ENCODE results near the gene ACOX2. TPM values are rescaled to one million over a fixed set of nuclear protein-coding genes. Genes with fewer than 3 reads are reported as not detected.

The ACOX2 gene
- total and polyA plus RNA-seq, 2 of the 13 experiments (the other 11 are each of a cell fraction or from before 2014, with no cell fraction given) = 42.6 to 98.5 TPM

DNA sequence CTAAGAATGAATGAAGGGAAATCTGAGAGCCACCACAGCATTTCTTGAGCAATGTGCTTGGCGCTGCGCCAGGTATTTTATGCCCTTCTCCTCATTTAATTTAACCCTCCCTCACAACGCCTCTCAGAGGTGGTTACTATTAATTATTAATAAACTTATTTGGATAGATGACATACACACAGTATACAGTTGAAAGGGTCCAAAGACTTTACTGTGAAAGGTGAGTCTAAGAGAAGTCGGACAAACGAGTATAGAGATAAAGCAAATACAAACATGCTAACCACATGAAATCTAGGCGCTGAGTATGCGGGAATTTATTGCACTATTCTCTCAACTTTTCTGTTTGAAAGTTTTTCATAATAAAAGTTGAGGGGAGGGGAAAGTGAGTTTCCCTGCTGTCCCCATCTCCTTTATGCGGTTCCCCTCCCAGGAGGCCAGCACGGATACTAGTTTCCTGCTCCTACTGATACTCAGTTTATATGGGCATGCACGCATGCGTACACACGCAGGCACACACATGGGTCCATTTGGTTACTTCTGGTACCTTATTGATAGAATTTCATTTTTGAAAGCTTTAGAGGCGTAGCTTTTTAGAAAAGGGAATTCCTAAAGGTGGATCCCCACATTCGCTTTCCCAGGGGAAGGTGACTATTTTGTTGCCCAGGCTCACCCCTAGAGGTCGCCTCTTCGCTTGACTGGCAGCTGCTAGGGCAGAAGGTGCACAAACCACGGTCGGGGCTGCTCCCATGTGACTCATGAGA, 73.6 kb downstream of the ACOX2 start (continued):
- TF ChIP-seq ASH2L (IDR thresholded peaks at IDR 0.05; ENCODE audit: insufficient read length, low read depth, low read length) (peak; percentile 45), POGZ (CRISPR knock-in tag; IDR thresholded peaks at IDR 0.05) (0 out of 2 replicates have a peak, but pooled peaks have one; percentile 24), MATR3 (CRISPR knock-in tag; IDR thresholded peaks at IDR 0.05) (no peak), ERF (CRISPR knock-in tag; IDR thresholded peaks at IDR 0.05) (peak; percentile 42), MED1 (CRISPR knock-in tag; IDR thresholded peaks at IDR 0.05) (0 out of 2 replicates have a peak, but pooled peaks have one; percentile 30), ZNF430 (CRISPR knock-in tag; IDR thresholded peaks at IDR 0.05) (peak; percentile 65; the same call in 1 of the 2 replicates), MBD4 (IDR thresholded peaks at IDR 0.05; ENCODE audit: borderline replicate concordance, low read length) (peak; percentile 37; the same call in 1 of the 2 replicates), ZNF24 (IDR thresholded peaks at IDR 0.05) (no peak), ZNF232 (CRISPR knock-in tag; IDR thresholded peaks at IDR 0.05; ENCODE audit: borderline replicate concordance) (no peak), ZNF160 (CRISPR knock-in tag; IDR thresholded peaks at IDR 0.05) (0 out of 2 replicates have a peak, but pooled peaks have one; percentile 19), TBX2 (CRISPR knock-in tag; IDR thresholded peaks at IDR 0.05; ENCODE audit: borderline replicate concordance) (peak; percentile 15; the same call in 1 of the 2 replicates), SATB2 (CRISPR knock-in tag; IDR thresholded peaks at IDR 0.05) (0 out of 2 replicates have a peak, but pooled peaks have one; percentile 35), SOX13 (IDR thresholded peaks at IDR 0.05) (no peak), SOX13 (CRISPR knock-in tag; conservative IDR thresholded peaks at IDR 0.05 in 1 of 2, IDR thresholded peaks at IDR 0.05 in 1 of 2) (peak in 1 of 2 experiments; percentile 41; a peak in 1 of 4 replicates), ZNF264 (CRISPR knock-in tag; IDR thresholded peaks at IDR 0.05) (peak; percentile 74; the same call in 1 of the 2 replicates), ELF4 (CRISPR knock-in tag; IDR thresholded peaks at IDR 0.05; ENCODE audit: borderline replicate concordance) (0 out of 2 replicates have a peak, but pooled peaks have one; percentile 51), TEAD3 (CRISPR knock-in tag; optimal IDR thresholded peaks at IDR 0.05; ENCODE audit: borderline replicate concordance) (peak; percentile 33), CREB1 (IDR thresholded peaks at IDR 0.05) (no peak), CREB1 (CRISPR knock-in tag; IDR thresholded peaks at IDR 0.05) (peak; percentile 48; the same call in 1 of the 2 replicates), WIZ (CRISPR knock-in tag; IDR thresholded peaks at IDR 0.05) (no peak), SIN3A (IDR thresholded peaks at IDR 0.05; ENCODE audit: borderline replicate concordance, low read depth, low read length) (0 out of 2 replicates have a peak, but pooled peaks have one; percentile 18), STAG1 (CRISPR knock-in tag; IDR thresholded peaks at IDR 0.05) (peak; percentile 76)
- TF ChIP-seq, protein P1, sequence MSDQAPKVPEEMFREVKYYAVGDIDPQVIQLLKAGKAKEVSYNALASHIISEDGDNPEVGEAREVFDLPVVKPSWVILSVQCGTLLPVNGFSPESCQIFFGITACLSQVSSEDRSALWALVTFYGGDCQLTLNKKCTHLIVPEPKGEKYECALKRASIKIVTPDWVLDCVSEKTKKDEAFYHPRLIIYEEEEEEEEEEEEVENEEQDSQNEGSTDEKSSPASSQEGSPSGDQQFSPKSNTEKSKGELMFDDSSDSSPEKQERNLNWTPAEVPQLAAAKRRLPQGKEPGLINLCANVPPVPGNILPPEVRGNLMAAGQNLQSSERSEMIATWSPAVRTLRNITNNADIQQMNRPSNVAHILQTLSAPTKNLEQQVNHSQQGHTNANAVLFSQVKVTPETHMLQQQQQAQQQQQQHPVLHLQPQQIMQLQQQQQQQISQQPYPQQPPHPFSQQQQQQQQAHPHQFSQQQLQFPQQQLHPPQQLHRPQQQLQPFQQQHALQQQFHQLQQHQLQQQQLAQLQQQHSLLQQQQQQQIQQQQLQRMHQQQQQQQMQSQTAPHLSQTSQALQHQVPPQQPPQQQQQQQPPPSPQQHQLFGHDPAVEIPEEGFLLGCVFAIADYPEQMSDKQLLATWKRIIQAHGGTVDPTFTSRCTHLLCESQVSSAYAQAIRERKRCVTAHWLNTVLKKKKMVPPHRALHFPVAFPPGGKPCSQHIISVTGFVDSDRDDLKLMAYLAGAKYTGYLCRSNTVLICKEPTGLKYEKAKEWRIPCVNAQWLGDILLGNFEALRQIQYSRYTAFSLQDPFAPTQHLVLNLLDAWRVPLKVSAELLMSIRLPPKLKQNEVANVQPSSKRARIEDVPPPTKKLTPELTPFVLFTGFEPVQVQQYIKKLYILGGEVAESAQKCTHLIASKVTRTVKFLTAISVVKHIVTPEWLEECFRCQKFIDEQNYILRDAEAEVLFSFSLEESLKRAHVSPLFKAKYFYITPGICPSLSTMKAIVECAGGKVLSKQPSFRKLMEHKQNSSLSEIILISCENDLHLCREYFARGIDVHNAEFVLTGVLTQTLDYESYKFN (CRISPR knock-in tag; conservative IDR thresholded peaks at IDR 0.05) = peak; percentile 34; the same call in 1 of the 2 replicates
- TF ChIP-seq, protein P2, sequence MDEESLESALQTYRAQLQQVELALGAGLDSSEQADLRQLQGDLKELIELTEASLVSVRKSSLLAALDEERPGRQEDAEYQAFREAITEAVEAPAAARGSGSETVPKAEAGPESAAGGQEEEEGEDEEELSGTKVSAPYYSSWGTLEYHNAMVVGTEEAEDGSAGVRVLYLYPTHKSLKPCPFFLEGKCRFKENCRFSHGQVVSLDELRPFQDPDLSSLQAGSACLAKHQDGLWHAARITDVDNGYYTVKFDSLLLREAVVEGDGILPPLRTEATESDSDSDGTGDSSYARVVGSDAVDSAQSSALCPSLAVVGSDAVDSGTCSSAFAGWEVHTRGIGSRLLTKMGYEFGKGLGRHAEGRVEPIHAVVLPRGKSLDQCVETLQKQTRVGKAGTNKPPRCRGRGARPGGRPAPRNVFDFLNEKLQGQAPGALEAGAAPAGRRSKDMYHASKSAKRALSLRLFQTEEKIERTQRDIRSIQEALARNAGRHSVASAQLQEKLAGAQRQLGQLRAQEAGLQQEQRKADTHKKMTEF (CRISPR knock-in tag; IDR thresholded peaks at IDR 0.05) = peak; percentile 58; the same call in 1 of the 2 replicates
- TF ChIP-seq, protein P3, sequence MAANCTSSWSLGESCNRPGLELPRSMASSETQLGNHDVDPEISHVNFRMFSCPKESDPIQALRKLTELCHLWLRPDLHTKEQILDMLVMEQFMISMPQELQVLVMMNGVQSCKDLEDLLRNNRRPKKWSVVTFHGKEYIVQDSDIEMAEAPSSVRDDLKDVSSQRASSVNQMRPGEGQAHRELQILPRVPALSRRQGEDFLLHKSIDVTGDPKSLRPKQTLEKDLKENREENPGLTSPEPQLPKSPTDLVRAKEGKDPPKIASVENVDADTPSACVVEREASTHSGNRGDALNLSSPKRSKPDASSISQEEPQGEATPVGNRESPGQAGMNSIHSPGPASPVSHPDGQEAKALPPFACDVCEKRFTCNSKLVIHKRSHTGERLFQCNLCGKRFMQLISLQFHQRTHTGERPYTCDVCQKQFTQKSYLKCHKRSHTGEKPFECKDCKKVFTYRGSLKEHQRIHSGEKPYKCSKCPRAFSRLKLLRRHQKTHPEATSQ (CRISPR knock-in tag; IDR thresholded peaks at IDR 0.05; ENCODE audit: borderline replicate concordance) = 0 out of 2 replicates have a peak, but pooled peaks have one; percentile 12
